Cerebellar nuclear complex (tissue), 1 donor: ENCODE results near the gene NCKAP1.

Source experiments
- DNase-seq, 2 experiments: peaks; one replicate each; lab custom pipeline; 2025; lab: John Stamatoyannopoulos, UW

Gene NCKAP1

DNA sequence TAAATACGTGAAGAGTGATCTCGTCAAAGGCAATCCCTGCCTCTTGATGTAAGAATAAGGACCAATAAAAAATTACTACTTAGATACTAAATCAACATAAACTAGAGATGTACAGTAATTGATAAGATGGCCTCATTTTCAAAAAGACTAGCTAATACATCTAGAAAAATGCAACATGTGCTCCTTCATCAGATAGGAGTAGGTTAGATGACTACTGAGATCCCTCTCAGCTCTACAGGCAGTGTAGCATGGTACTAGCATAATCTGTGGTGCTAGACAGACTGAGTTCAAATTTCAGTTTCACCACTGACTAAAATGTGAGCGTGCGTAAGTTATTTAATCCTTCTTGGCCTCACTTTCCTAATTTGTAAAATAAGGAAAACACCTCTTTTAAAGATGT is 89.2 kb downstream of the NCKAP1 start:
- no peak for DNase-seq

DNA sequence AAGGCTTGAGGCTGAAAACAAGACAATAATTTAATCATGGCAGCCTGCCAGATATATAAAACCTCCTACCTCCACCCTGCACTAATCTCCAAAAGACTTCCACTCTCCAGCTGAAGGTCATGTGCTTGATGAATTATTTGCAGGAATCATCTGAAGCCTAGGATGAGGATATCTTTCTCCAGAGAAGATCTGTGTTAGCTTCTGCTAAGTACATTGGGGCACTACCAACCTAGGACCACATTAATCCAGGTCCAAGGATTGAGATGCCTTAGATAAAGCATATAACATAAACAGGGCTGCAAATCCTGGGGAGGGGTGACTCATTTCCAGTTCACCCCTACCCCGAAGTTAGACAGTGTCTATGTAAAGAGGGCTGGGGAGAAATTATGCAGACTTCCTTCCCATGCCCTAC is 91.3 kb downstream of the NCKAP1 start:
- DNase-seq: no peak

GRCh38 chr2:182943339-182943738 is 94.9 kb downstream of the NCKAP1 start:
- no peak for DNase-seq

DNA sequence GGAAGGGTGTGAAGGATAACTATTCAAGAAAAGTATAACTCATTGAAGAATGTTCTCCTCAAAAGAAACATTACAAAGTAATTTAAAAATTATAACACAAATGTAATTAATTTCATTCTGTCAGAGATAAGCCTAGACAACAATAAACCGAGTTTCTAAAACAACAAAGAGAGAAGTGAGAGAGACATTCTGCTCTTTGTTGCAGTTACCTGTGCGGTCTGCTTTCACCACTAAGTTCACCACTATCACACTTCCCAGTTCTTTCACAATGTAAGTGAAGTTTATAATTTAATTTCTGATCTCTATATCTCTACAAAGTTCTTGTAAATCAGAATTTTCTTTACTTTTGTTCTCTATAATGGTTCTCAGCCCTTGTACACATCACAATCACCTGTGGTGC is 95.5 kb downstream of the NCKAP1 start:
- no peak for DNase-seq

DNA sequence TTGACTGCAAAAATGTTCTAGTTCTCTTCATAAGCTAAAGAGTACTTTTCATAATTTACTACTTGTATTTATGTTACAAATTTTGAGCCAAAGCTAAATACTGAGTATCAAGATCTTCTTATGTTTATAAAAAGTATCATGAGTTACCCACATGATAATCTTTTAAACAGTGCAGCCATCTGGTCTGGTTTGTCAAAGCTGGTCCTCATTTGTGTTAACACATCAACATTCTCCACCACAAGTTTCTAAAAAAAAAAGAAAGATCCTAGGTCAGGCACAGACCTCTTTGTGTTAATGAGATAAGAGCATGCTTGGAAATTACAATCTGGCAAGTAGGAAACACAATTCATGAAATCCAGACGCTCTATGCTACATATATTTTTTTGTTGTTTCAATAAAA is 96.3 kb downstream of the NCKAP1 start:
- DNase-seq: no peak

DNA sequence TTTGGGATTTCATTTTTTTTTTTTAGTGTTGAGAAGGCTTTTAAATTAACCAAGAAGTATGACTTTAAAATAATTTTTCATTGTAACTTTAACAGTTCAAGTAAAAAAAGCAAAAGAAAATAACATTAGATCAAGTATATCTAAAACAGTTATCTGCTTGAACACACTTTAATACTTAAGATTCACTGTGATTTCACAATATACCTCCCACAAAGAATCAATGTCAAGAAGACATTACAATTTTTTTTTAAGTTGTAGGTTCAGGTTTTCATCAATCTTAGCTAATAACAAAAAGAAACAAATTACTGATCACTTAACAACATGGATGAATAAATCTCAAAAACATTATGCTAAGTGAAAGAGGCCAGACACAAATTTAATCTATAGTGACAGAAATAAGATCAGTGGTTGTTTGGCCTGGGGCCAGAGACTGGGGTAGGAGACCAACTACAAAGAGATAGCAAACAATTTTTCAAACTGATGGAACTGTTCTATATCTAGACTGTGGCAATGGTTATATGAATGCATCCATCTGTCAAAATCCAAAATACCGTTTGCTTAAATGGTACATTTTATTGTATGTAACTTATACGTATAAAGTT is 97.0 kb downstream of the NCKAP1 start:
- no peak for DNase-seq

DNA sequence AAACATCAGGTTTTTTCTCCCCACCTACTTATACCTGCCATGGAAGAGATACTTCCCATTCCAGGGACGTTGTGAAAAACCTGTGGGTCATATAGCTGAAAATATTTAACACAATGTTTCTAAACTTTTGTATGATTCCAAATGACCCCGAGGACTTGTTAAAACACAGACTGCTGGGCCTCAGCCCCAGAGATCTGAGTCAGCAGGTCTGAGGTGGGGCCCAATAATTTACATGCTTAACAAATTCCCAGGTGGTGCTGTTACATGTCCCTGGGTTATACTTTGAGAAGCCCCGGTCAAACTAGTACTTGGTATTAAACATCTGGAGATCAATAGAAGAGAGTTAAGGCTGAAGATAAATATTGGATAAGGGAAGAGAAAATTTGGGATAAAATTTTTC is 100.4 kb downstream of the NCKAP1 start:
- DNase-seq: no peak

DNA sequence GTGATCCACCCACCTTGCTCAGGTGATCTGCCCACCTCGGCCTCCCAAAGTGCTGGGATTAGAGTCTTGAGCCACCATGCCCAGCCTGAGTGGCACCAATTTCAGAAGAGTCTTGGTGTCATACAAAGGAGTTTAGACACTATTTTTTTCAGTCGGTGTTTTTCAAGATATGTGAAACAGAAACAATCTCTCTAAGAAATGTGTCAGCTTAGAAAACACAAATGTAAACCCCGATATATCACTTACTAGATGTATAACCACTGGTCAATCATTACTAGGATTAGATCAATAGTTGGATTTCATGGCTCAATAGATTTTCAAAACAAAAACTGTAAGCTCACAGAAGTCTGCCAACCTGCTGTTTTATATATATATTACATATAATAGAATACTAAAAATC is 104.6 kb downstream of the NCKAP1 start:
- DNase-seq: no peak

- no peak for DNase-seq
These were observed 108.3 kb downstream of the NCKAP1 start for GRCh38 chr2:182929972-182930371.

DNA sequence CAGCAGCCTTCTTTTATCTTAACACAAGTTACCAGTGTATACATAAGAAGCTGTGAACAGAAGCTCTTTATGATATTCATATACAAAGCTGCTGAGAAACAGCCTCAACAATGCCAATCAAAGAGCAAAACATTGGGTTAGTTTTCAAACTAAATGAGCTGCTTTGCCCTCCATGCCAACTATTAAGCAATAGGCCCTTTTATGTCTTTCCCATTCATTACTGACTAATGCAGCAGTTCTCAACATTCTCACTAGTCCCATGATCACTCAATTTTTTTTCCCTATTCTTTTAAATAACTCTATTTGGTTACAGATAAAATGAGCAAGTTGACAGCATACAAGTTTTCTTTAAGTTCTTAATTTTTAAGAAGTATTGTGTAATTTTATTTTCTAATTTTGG is 114.0 kb downstream of the NCKAP1 start:
- no peak for DNase-seq

DNA sequence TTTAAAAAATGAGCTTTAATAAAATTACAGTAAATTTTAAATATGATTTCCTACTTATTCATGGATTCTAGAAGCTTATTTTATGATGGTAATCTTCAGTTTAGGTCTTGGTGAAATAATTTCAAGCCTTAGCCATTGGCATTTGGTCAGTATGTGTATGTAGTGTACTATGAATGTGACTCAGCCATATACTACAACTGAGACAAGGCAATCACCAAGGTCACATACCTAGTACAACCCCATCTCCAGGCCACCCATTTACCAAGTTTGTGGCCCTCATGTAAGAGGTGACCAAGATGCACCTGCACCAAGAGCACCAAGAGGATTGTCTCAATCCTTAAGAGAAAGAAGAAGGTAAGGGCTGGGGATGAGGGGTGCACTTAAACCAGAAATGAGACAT is 117.0 kb downstream of the NCKAP1 start:
- DNase-seq: no peak

- no peak for DNase-seq
These were observed 117.6 kb downstream of the NCKAP1 start for GRCh38 chr2:182920631-182921056.

DNA sequence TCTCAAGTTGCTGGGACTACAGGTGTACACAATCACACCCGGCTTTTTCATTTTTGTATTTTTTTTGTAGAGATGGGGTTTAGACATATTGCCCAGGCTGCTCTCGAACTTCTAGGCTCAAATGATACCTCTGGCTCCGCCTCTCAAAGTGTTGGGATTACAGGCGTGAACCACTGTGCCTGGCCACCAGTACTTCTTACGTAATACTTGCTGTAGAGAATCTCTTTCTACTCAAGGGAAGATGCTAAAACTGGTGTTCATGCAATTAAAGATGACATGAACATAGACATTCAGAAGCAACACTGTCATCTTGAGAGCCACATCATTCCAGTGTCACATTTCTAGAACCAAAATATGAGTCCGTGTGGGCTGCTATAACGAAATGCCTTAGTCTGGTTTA is 118.2 kb downstream of the NCKAP1 start:
- no peak for DNase-seq

GRCh38 chr2:182918961-182919652 is 119.2 kb downstream of the NCKAP1 start:
- no peak for DNase-seq

GRCh38 chr2:182917924-182918323 is 120.3 kb downstream of the NCKAP1 start:
- DNase-seq: no peak

DNA sequence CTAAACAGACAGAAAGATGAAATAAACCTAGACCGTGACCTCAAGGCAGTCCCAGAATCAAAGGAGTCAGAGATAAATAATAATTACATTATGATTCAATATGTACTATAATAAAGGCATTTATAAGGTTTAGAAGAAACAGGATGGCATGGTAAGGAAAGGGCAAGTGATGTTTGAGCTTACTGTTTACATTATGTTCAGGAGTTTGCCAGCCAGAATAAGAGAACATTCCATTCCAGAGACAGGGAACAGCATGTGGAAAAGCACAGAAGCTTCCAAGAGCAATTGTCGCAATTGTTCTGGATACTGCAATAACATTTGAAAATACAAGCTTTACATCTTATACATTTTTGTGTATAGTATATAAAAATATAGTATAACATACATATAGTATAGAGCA is 121.8 kb downstream of the NCKAP1 start:
- no peak for DNase-seq

GRCh38 chr2:182915369-182916326 is 122.6 kb downstream of the NCKAP1 start:
- no peak for DNase-seq

GRCh38 chr2:182914852-182915251 is 123.4 kb downstream of the NCKAP1 start:
- DNase-seq: no peak

DNA sequence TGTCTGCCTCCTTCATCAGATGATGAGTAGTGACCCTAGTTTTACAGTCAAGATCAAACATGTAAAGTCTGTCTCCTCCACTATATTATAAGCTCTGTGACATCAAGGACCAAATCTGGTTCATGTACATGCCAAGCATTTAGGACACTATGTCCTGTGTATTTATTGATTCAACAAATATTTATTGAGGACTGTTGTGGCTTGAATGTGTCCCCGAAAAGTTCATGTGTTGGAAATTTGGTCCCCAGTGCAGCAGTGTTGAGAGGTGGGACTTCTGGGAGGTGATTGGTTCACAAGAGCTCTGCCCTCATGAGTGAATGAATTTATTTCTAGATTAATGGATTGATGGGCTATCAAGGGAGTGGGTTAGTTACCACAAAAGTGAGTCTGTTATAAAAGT is 125.2 kb downstream of the NCKAP1 start:
- DNase-seq: no peak

GRCh38 chr2:182912518-182912915 is 125.7 kb downstream of the NCKAP1 start:
- DNase-seq: no peak

DNA sequence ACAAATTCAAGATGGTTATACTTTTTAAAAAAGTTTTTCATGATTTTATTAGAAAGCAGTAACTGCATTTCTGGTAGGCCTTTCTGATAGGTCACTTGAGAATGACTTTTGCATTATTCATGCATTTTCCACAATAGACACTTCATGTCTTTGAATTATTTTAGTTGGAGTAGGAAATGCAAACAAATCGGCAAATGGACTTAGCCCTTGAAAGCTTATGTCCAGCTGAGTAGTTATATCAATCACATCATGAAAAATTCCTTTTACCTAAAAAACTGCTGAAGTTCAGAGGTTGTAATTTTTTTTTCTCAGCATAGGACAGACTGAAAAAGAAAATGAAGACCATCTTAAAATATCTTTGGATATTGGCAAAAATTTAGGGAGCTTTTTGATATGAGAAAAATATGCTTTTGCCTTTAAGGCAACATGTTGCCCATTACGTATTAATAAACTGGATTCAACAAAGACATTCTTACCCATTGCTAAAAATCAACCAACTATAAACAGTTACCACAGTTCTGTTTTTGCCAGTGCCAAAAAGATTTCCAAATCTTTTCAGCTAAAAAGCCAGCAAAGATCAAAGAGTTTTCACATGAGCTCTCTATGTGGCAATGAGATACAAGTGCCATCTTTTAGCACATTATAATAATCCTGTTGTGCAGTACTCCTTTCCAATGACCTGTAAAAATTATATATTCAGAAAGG is 126.3 kb downstream of the NCKAP1 start:
- DNase-seq: no peak

- DNase-seq: no peak
These were observed 127.3 kb downstream of the NCKAP1 start for GRCh38 chr2:182910965-182911364.
